COLO668 (cell line): ENCODE data around the gene S100A16.

Source experiments
- DNase-seq: peaks from one replicate; lab custom pipeline; 2025; ENCODE audit not compliant: unreplicated experiment; lab: John Stamatoyannopoulos, UW

Gene S100A16

GRCh38 chr1:153616144-153616916, 3.4 kb upstream of the S100A16 start, which contains the start of gene S100A14:
TSS of gene S100A14 (minus strand) at chr1:153616325. CDS start at chr1:153615858, 467 bp downstream.
- peak; percentile 10 for DNase-seq

DNA sequence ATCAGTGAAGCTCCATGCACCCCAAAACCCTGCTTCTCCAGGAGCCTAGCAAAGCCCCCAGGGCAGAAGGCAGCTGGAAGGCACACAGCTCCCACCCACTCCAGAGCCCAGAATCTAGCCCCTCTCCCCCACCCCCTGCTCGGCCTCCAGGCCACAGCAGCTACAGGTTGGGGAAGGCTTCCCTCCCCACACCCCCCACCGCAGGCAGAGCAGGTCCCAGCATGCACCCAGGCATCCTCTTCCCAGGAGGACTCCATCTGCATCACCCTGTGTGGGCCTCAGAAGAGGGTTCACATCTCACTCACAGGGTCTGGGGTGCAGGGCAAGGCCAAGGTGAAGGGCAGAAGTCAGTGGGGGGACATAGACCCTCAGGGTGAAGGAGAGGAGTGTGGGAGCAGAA, 2.5 kb upstream of the S100A16 start:
- no peak for DNase-seq

DNA sequence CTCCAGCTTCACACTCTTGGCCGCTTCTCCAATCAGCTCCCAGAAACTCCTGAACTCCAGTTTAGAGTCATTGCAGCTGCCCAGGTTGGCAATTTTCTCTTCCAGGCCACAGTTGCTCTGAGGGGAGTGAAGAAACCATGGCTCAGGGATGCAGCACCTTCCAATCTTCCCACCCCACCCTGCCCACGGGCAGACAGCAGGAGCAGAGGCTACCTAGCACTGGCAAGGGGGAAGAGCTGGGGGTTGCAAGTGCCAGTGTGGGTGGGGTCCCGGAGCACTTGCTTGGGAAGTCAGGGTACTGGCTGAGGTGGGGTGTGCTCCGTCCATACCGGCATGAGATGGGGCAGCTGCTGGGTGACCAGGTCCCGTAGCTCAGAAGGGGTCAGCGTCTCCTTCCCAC, 2.0 kb upstream of the S100A16 start:
- no peak for DNase-seq

- no peak for DNase-seq
Measured at GRCh38 chr1:153614189-153614900, 1.4 kb upstream of the S100A16 start.

DNA sequence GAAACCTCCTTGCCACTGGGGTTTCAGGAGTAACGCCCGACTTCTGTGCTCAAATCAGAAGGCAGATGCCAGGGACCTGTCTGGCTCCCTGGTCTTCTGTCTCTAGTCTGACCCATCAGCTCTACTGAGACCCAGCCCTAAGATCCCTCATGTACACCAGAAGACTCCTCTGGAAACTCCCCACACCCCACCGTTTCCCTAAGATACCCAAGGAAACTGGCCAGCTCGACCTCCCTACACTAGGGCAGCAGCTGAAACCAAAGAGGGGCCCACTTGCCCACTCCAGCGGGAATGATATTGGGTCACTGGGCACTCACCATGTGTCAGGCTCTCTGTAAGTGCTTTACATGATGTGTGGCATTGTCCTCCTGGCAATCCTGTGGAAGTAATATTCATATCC, 469 bp upstream of the S100A16 start:
- DNase-seq, result no peak

DNA sequence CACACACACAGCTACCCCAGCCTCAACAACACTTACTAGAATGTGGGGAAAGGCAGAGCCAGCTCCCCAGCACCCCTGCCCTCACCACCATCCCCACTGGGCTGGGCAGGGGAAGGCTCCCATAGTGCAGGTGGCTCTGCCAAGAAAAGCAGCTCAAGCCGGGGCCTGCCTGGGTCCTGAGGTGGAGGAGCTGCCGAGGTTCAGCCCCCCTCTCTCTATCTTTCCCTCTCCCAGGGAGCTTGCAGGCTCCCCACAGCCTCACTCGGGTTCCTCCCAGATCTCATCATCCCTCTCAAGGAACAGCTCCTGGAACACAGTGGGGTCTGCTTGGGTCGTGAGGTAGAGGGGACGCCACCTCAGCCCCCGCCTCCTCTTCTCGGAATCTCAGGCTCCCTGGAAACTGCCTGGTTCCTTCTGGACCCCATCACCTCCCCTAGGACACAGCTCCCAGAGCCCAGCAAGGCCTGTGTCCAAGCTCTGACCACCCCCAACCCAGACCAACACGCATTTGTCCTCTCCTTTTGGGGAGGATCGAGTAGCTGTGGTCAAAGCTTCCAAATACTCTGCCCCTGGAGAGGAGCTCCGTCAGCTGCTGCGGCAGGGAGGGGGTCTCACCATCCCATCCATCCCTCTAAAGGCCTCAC, 704 bp downstream of the S100A16 start:
- no peak for DNase-seq

DNA sequence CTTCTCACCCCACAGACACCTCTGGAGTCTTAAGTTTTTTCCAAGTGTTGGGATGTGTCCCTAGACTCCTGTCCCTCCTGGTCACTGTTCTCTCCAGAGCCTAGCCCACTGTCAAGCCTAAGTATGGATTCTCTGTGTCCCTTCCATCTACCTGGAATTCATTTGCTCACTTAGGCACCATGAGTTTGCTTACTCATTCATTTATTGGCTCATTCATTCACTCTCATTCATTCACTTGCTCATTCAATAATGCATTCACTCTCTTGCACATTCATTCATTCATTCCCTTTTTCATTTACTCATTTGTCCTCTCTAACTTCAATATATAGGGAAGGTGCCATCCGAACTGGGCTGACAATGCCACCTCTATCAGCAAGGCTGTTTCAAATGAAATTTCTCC, 1.6 kb downstream of the S100A16 start:
- DNase-seq, result no peak

GRCh38 chr1:153610811-153611301, 2.1 kb downstream of the S100A16 start:
- no peak for DNase-seq

GRCh38 chr1:153610334-153610733, 2.6 kb downstream of the S100A16 start:
- no peak for DNase-seq

- no peak for DNase-seq
Measured at GRCh38 chr1:153609585-153609907, 3.4 kb downstream of the S100A16 start.

GRCh38 chr1:153608742-153609584, 4.0 kb downstream of the S100A16 start:
- peak; percentile 65 for DNase-seq

DNA sequence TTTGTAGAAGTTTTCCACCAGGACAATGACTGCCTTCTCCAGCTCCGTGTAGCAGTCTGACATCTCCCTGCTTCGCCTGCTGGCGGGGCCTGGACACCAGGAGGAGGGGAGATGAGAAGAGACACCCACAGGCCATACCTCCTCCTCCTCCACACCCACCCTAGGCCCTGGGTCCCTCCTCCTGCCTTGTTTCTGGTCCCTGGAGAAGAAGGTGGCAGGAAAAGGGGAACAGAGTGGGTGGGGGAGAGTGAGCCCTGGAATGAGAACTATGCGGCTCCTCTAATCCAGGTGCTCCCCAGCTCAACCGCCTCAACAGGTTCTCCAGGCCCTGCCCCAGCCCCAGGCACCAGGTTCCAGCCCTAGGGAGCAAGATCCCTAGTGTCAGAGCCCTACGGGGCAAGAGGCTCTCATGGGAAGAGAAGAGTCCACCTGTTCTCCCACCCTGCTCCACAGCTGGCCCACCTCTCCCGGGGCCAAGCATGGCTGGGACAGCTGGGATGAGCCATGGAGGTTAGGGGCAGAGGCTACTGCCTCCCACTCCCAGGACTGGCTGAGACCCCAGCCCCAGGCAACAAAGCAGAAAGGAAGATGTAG, 4.8 kb downstream of the S100A16 start:
- DNase-seq, result no peak

GRCh38 chr1:153607381-153607780, 5.6 kb downstream of the S100A16 start:
- no peak for DNase-seq

- no peak for DNase-seq
Measured at GRCh38 chr1:153606194-153606593, 6.7 kb downstream of the S100A16 start.

- DNase-seq, result no peak
Measured at GRCh38 chr1:153602749-153603148, 10.2 kb downstream of the S100A16 start.

DNA sequence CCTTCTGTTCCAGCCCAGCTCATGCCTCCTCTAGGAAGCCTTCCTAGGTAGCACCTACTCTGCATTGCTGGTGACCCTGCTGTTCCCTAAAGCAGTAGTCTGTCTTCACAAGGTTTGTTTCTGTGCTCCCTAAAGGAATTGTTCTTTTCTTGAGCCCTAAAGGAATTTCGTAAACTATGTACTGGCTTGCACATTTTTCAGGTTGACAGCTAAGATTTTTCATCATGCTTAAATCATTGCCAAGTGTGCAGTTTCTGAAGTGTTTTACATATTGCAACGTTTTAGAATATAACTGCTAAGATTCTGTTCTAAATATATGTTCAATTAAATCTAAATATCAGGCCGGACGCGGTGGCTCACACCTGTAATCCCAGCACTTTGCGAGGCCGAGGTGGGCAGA, 13.1 kb downstream of the S100A16 start:
- no peak for DNase-seq

GRCh38 chr1:153598309-153599172, 14.4 kb downstream of the S100A16 start:
- DNase-seq, result peak; percentile 23

- no peak for DNase-seq
Measured at GRCh38 chr1:153597206-153597605, 15.7 kb downstream of the S100A16 start.

GRCh38 chr1:153592748-153593147, 20.2 kb downstream of the S100A16 start:
- DNase-seq, result no peak

DNA sequence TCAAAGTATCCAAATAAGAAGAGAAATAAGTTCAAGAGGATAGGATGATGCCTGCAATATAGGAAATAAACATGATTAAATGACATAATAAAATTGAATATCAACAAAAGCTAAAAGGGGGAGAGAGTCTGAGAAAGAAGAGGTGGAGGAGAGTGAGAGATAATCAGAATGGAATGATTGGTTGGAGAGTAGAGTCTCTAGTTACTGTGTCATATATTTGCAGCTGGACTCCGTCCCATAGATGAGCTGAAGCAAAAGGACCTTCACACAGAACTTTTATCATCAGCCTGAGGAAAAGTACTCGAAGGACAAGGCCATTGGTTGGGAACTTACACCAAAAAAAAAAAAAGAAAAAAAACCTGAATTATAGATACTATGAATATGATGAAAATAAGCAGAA, 24.5 kb downstream of the S100A16 start:
- DNase-seq, result no peak
